HG03064 (cell line): ENCODE measurements around the gene SMC4.
"Not testable (repeated sequence)": the region's sequence is repeated elsewhere in the genome, so short reads cannot be mapped to it uniquely, and the experiment has no call there.

Source experiments
- ATAC-seq: cut with Tn5 transposase; IDR thresholded peaks from one replicate; pipeline ENCODE4 v1.9.1; 2021; ENCODE audit warnings: low read depth; ENCODE audit not compliant: unreplicated experiment

The SMC4 gene

GRCh38 chr3:160399125-160400029 is at the start of gene SMC4, which contains the start of gene IFT80:
TSS of gene SMC4 (plus strand) at chr3:160399650. CDS start at chr3:160400827, 1,177 bp downstream.
TSS of gene IFT80 (minus strand) at chr3:160399225. CDS start at chr3:160384600, 14,625 bp downstream.
- ATAC-seq, result peak; percentile 93

GRCh38 chr3:160355826-160356225 is 43.6 kb upstream of the SMC4 start:
- ATAC-seq, result no peak

- ATAC-seq, result not testable (repeated sequence)
These were observed 36.6 kb upstream of the SMC4 start for GRCh38 chr3:160362896-160363295.

DNA sequence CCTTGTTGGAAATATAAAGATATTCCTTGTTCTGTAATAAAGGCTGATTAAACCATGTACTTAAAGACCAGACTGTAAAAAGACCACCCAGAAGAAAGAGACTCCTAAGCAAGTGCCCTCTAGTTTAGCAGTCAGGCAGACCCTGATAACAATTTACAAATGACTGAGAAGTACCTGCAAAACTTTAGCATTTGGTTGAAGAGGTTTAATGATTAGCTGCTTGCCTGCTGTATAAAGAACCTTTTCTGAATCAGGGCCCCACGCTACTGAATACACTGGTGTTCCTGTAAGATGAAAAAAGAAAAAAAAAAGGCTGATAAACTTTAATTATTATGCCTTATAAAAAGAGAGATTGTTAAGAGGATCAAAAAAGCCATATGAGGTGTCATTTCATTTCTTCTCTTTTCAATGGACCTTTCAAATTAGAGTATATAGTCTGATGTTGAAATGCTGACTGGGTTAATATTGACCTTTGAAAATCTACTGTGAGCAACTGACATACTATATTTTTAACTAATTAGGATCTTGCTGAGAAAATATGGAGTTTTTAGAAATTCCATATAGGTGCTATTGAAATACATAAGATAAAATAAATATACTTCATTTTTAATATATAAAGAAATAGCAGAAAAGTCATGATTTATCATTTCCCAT is 33.5 kb upstream of the SMC4 start:
- no peak for ATAC-seq

DNA sequence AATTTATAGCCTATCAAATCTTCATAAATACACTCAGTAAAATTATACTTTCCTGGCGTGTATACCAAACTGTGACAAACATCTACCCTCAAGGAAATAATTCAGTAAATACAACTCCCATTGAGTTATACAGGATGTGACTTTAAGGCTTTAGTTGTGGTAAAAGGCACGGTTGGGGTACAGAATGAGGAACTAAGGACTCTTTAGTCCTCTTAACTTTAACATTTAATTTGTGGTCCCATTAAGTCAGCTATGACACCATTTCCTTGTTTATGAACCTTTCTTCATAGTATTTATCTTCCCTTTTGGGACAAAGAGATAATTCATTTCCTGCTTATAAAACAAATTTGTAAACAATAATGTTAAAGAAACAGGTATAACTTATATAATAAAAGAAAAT is 30.6 kb upstream of the SMC4 start:
- ATAC-seq, result no peak

GRCh38 chr3:160369784-160370183 is 29.7 kb upstream of the SMC4 start:
- no peak for ATAC-seq

GRCh38 chr3:160370987-160371857 is 28.2 kb upstream of the SMC4 start:
- no peak for ATAC-seq

DNA sequence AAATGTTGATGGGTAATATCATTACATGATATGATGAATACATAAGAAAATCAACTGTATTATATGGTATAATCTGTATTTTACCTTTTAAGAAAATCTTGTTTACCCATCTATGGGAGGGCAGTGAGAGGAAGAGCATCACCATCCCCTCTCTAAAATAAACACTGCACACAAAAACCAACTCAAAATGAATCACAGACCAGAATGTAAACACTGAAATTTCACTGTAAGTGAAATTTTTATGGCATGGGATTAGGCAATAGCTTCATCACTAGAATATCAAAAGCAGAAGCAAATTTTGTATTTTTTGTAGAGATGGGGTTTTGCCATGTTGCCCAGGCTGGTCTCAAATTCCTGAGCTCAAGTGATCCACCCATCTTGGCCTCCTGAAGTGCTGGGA is 26.7 kb upstream of the SMC4 start:
- ATAC-seq, result no peak

- no peak for ATAC-seq
These were observed 25.8 kb upstream of the SMC4 start for GRCh38 chr3:160373655-160374054.

- no peak for ATAC-seq
These were observed 25.0 kb upstream of the SMC4 start for GRCh38 chr3:160374472-160374871.

- no peak for ATAC-seq
These were observed 24.5 kb upstream of the SMC4 start for GRCh38 chr3:160374925-160375324.

DNA sequence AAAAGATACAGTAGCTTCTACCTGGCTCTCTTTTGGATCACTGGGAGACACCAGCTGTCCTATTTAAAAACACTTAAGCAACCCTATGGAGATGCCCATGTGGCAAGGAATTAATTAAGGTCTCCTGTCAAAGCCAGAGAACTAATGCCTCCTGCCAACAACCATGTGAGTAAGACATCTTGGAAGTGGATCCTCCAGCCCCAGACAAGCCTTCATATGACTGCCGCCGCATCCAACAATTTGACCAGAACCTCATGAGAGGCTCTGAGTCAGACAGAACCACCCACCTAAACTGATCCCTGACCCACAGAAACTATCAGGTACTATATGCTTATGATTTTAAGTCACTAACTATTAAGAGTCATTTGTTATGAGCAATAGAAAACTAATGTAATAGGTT is 22.8 kb upstream of the SMC4 start:
- ATAC-seq, result no peak

- no peak for ATAC-seq
These were observed 20.9 kb upstream of the SMC4 start for GRCh38 chr3:160378331-160379109.

DNA sequence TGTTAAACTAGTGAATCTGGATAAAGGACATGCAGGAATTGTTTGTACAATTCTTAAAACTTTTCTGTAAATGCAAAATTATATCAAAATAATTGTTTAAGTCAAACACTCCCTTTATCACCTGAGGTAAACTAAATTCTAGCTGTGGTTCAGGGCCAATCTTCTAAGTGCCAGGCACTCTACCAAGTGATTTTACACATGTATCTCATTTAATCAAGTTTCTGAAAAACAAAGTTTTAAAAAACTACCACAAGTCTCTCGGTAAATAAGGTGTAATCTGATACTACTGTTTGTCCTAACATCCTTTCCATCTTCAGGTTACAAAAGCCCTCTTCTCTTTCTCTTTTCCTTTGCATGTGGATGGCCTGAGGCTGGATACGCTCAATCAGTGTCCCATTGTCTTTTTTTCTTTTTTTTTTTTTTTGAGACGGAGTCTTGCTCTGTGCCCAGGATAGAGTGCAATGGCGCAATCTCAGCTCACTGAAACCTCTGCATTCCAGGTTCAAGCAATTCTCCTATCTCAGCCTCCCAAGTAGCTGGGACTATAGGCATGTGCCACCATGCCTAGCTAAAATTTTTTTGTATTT is 19.7 kb upstream of the SMC4 start:
- no peak for ATAC-seq

- no peak for ATAC-seq
These were observed 18.0 kb upstream of the SMC4 start for GRCh38 chr3:160381470-160381869.

DNA sequence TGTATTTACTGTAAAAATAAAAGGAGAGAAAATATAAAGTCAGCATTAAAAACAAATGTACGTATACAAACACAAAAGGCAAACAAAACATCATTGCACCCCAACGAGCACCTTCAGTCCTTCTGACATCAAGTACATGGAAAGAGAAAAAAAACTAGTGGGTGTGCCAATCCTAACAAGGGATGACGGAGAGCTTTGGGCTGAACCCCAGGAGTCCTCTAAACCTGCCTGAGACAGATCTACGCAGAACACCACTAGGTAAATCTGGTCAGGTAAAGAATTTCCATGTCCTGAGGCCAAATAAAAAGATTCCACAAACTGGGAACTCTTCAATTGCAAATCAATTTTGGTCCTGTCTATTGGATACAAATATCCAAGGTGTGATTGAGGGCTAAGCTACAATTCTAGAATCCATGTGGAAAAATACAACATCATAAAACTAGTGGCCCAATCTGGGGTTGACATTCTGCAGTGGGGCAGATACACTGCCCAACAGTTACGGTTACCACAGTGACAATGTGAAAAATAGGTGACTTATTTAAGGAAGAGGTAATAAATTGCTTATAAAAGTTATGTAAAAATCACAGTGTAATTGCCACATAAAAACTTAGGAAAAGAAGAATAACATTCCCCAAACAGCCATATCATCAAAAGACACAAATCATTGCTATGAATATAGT is 14.7 kb upstream of the SMC4 start:
- ATAC-seq, result no peak

- ATAC-seq, result no peak
These were observed 8.8 kb upstream of the SMC4 start for GRCh38 chr3:160390565-160391138.

GRCh38 chr3:160392798-160393197 is 6.7 kb upstream of the SMC4 start:
- ATAC-seq, result no peak
